Neural progenitor cell (in vitro differentiated cells): ENCODE results near the gene MEGF10. TPM values are rescaled to one million over a fixed set of nuclear protein-coding genes. Genes with fewer than 3 reads are reported as not detected.
"Not testable (repeated sequence)": the region's sequence is repeated elsewhere in the genome, so short reads cannot be mapped to it uniquely, and the experiment has no call there.

Experiments
- DNase-seq: peaks from one replicate; pipeline ENCODE4 v3.0.0-alpha.2; 2016; ENCODE audit warnings: low spot score
- H2AFZ ChIP-seq: fragments of 200-600 bp; sonication (generic); replicated peaks from 2 replicates; pipeline ENCODE4 v1.6.1; 2016; ENCODE audit warnings: antibody characterized with exemption
- H3F3A ChIP-seq: fragments of 200-600 bp; sonication (generic); 2 replicates; pipeline ENCODE4 v1.6.1; 2016; ENCODE audit warnings: antibody characterized with exemption, low read depth
- H3K27ac ChIP-seq: fragments of 200-600 bp; sonication (generic); 2 replicates; pipeline ENCODE4 v1.5.1; 2016; ENCODE audit warnings: mild to moderate bottlenecking
- H3K27me3 ChIP-seq: fragments of 200-600 bp; sonication (generic); 2 replicates; pipeline ENCODE4 v1.6.1; 2016; ENCODE audit warnings: mild to moderate bottlenecking, moderate library complexity
- H3K36me3 ChIP-seq: fragments of 200-600 bp; sonication (generic); 2 replicates; pipeline ENCODE4 v1.5.1; 2016
- H3K4me1 ChIP-seq: fragments of 200-600 bp; sonication (generic); 2 replicates; pipeline ENCODE4 v1.6.1; 2016; ENCODE audit warnings: mixed run types
- H3K4me2 ChIP-seq: fragments of 200-600 bp; sonication (generic); 2 replicates; pipeline ENCODE4 v1.6.1; 2016
- H3K4me3 ChIP-seq: fragments of 200-600 bp; sonication (generic); 2 replicates; pipeline ENCODE4 v1.5.1; 2016
- H3K79me2 ChIP-seq: fragments of 200-600 bp; sonication (generic); 2 replicates; pipeline ENCODE4 v1.6.1; 2016; ENCODE audit warnings: low read depth
- H3K9ac ChIP-seq: fragments of 200-600 bp; sonication (generic); 2 replicates; pipeline ENCODE4 v1.6.1; 2016
- H3K9me3 ChIP-seq: fragments of 200-600 bp; sonication (generic); 2 replicates; pipeline ENCODE4 v1.5.1; 2016; ENCODE audit warnings: low read depth
- H4K20me1 ChIP-seq: fragments of 200-600 bp; sonication (generic); 2 replicates; pipeline ENCODE4 v1.6.1; 2016; ENCODE audit warnings: low read depth
- H3K27ac Mint-ChIP-seq: 3 replicates; pipeline ENCODE4 v1.8.0; 2021; ENCODE audit warnings: mixed read lengths
- H3K27me3 Mint-ChIP-seq: 2 replicates; pipeline ENCODE4 v1.8.0; 2022; ENCODE audit warnings: low read depth, mild to moderate bottlenecking, inconsistent platforms, moderate library complexity, mixed read lengths; ENCODE audit not compliant: insufficient read depth
- H3K36me3 Mint-ChIP-seq: 3 replicates; pipeline ENCODE4 v1.8.0; 2021; ENCODE audit warnings: mixed read lengths
- H3K4me1 Mint-ChIP-seq: 3 replicates; pipeline ENCODE4 v1.8.0; 2021; ENCODE audit warnings: mixed read lengths
- H3K4me3 Mint-ChIP-seq: 3 replicates; pipeline ENCODE4 v1.8.0; 2021; ENCODE audit warnings: mild to moderate bottlenecking, moderate library complexity, mixed read lengths
- H3K9me3 Mint-ChIP-seq: 3 replicates; pipeline ENCODE4 v1.8.0; 2020; ENCODE audit warnings: mixed read lengths
- CTCF ChIP-seq: fragments of 200-600 bp; sonication (generic); IDR thresholded peaks from 2 replicates; pipeline ENCODE4 v1.5.1; 2017; ENCODE audit warnings: antibody characterized with exemption, mild to moderate bottlenecking
- EZH2 ChIP-seq: fragments of 200-600 bp; sonication (generic); IDR thresholded peaks from 2 replicates; pipeline ENCODE4 v1.6.1; 2017; ENCODE audit warnings: antibody characterized with exemption, mild to moderate bottlenecking, moderate library complexity
- EZH2phosphoT487 ChIP-seq: fragments of 200-600 bp; sonication (generic); IDR thresholded peaks from 2 replicates; pipeline ENCODE4 v1.6.1; 2017; ENCODE audit warnings: antibody characterized with exemption
- total RNA-seq: library from RNA; depleted of rRNA; stranded (reverse); fragments of >200 nt; gene quantifications from 2 replicates; pipeline ENCODE4 v1.2.3, GENCODE V29; 2015; ENCODE audit warnings: low replicate concordance

MEGF10 gene
- total RNA-seq, 1 donor from 2014 or later: 1.3 TPM

GRCh38 chr5:127316011-127316410 is 25.4 kb downstream of the MEGF10 start:
- H3K4me3 Mint-ChIP-seq: no peak overlapping the region
- peaks cover 2% of the 10 kb centered on the region for H3K9me3 Mint-ChIP-seq
- peaks cover 6% of the 10 kb centered on the region for H3K36me3 Mint-ChIP-seq
- DNase-seq: no peak
- no peak overlapping the region for H3K4me3 ChIP-seq
- H3K4me1 Mint-ChIP-seq: peaks cover 37% of the 10 kb centered on the region
- peaks cover 22% of the 10 kb centered on the region for H3K4me1 ChIP-seq
- no peaks in the 10 kb centered on the region for H3K9me3 ChIP-seq
- no peak overlapping the region for H3K4me2 ChIP-seq
- no peaks in the 10 kb centered on the region for H4K20me1 ChIP-seq
- no peaks in the 10 kb centered on the region for H3K79me2 ChIP-seq
- no peaks in the 10 kb centered on the region for H3K36me3 ChIP-seq
- no peaks in the 10 kb centered on the region for H3K27me3 ChIP-seq
- H3K27me3 Mint-ChIP-seq: peaks cover 2% of the 10 kb centered on the region
- H2AFZ ChIP-seq: no peak overlapping the region
- no peak overlapping the region for H3K27ac Mint-ChIP-seq
- H3K9ac ChIP-seq: no peak overlapping the region
- no peaks in the 10 kb centered on the region for H3F3A ChIP-seq
- TF ChIP-seq EZH2phosphoT487: no peak
- no peak for TF ChIP-seq EZH2
- TF ChIP-seq CTCF: no peak
- H3K27ac ChIP-seq: no peak overlapping the region

- H3K4me2 ChIP-seq, H3K27ac ChIP-seq, H3K4me3 Mint-ChIP-seq, H3K9me3 Mint-ChIP-seq, H3K9me3 ChIP-seq, H3K36me3 Mint-ChIP-seq, H3K27ac Mint-ChIP-seq, H3K4me3 ChIP-seq, H3K9ac ChIP-seq, H3K27me3 Mint-ChIP-seq, H3K27me3 ChIP-seq, H4K20me1 ChIP-seq, H3K79me2 ChIP-seq, H3K36me3 ChIP-seq, DNase-seq, H3K4me1 ChIP-seq, H2AFZ ChIP-seq, H3F3A ChIP-seq: not testable (repeated sequence)
- H3K4me1 Mint-ChIP-seq: peaks cover 35% of the 10 kb centered on the region
Observed at GRCh38 chr5:127317385-127317784, 26.8 kb downstream of the MEGF10 start.

GRCh38 chr5:127320032-127320965 is 29.7 kb downstream of the MEGF10 start:
- no peaks in the 10 kb centered on the region for H3K9me3 Mint-ChIP-seq
- Histone ChIP-seq H3K27me3 (no peaks in the 10 kb centered on the region), H3K9ac (no peak overlapping the region), H3F3A (no peaks in the 10 kb centered on the region), H3K4me2 (no peak overlapping the region), H3K79me2 (no peaks in the 10 kb centered on the region), H3K4me1 (peaks cover 8% of the 10 kb centered on the region), H3K9me3 (no peaks in the 10 kb centered on the region), H3K4me3 (no peak overlapping the region), H3K36me3 (no peaks in the 10 kb centered on the region), H2AFZ (no peak overlapping the region), H4K20me1 (no peaks in the 10 kb centered on the region), H3K27ac (no peak overlapping the region)
- no peak overlapping the region for H3K4me3 Mint-ChIP-seq
- TF ChIP-seq EZH2phosphoT487 (no peak), EZH2 (no peak), CTCF (no peak)
- DNase-seq: no peak
- H3K27ac Mint-ChIP-seq: peak overlapping the region; percentile 68
- H3K36me3 Mint-ChIP-seq: peaks cover 4% of the 10 kb centered on the region
- H3K27me3 Mint-ChIP-seq: no peaks in the 10 kb centered on the region
- H3K4me1 Mint-ChIP-seq: peaks cover 31% of the 10 kb centered on the region

GRCh38 chr5:127321465-127321864 is 30.9 kb downstream of the MEGF10 start:
- Histone ChIP-seq H3K27ac (no peak overlapping the region), H3K4me1 (peaks cover 8% of the 10 kb centered on the region), H2AFZ (no peak overlapping the region), H3K27me3 (no peaks in the 10 kb centered on the region), H3K9ac (no peak overlapping the region), H3K79me2 (no peaks in the 10 kb centered on the region), H3K36me3 (no peaks in the 10 kb centered on the region), H3K4me2 (no peak overlapping the region), H4K20me1 (no peaks in the 10 kb centered on the region), H3K9me3 (no peaks in the 10 kb centered on the region), H3F3A (no peaks in the 10 kb centered on the region), H3K4me3 (no peak overlapping the region)
- H3K4me3 Mint-ChIP-seq: no peak overlapping the region
- H3K36me3 Mint-ChIP-seq: peaks cover 4% of the 10 kb centered on the region
- peaks cover 32% of the 10 kb centered on the region for H3K4me1 Mint-ChIP-seq
- TF ChIP-seq EZH2phosphoT487 (no peak), EZH2 (no peak), CTCF (no peak)
- no peak overlapping the region for H3K27ac Mint-ChIP-seq
- H3K9me3 Mint-ChIP-seq: no peaks in the 10 kb centered on the region
- H3K27me3 Mint-ChIP-seq: no peaks in the 10 kb centered on the region
- DNase-seq: no peak
